ENCODE results near the gene HIVEP3. TPM values are rescaled to one million over a fixed set of nuclear protein-coding genes. Genes with fewer than 3 reads are reported as not detected.

HIVEP3 gene
- total RNA-seq, 1 experiment from 2014 or later: 1.4 TPM

- no peak overlapping the region for H3K9ac ChIP-seq (ENCODE audit: extremely low read depth, insufficient read length, low read length)
Measured at GRCh38 chr1:41716188-41717130, 202.3 kb downstream of the HIVEP3 start.

More at GRCh38 chr1:41716188-41717130, 202.3 kb downstream of the HIVEP3 start:
- TF ChIP-seq CTCF (conservative IDR thresholded peaks at IDR 0.05): no peak
- no peaks in the 10 kb centered on the region for H3K9me3 ChIP-seq (ENCODE audit: control insufficient read depth, low read depth, low read length)
- DNase-seq: no peak
- H2AK5ac ChIP-seq (ENCODE audit: insufficient read length, low read length): no peak overlapping the region
- H3K9me3 Mint-ChIP-seq: no peaks in the 10 kb centered on the region
- no peak overlapping the region for H3K18ac ChIP-seq (ENCODE audit: insufficient read length, low read depth, low read length)
- no peaks in the 10 kb centered on the region for H3K79me2 ChIP-seq (ENCODE audit: insufficient read depth, low read length)
- no peak overlapping the region for H2BK12ac ChIP-seq (ENCODE audit: insufficient read length, low read depth, low read length)
- no peaks in the 10 kb centered on the region for H3K23me2 ChIP-seq (ENCODE audit: insufficient read length, low read depth, low read length, poor library complexity, severe bottlenecking)
- H2BK20ac ChIP-seq (ENCODE audit: low read depth, low read length, poor library complexity, severe bottlenecking): no peak overlapping the region
- no peak overlapping the region for H3T11ph ChIP-seq (ENCODE audit: low read length)
- H3K56ac ChIP-seq (ENCODE audit: insufficient read length, low read depth, low read length): no peak overlapping the region
- no peak overlapping the region for H2BK15ac ChIP-seq (ENCODE audit: low read depth, low read length)
- H3K79me1 ChIP-seq (ENCODE audit: insufficient read depth, low read depth, low read length, poor library complexity, severe bottlenecking): no peaks in the 10 kb centered on the region
- no peaks in the 10 kb centered on the region; a peak in 1 of 7 replicates for H3K36me3 Mint-ChIP-seq (ENCODE audit: insufficient read depth in 1 of 3, low read depth in 3 of 3)
- H3K4me1 ChIP-seq (ENCODE audit: insufficient read depth, low read length): no peaks in the 10 kb centered on the region
- no peak overlapping the region for H3K27ac Mint-ChIP-seq
- H3K27me3 ChIP-seq (ENCODE audit: insufficient read depth, low read length): no peaks in the 10 kb centered on the region
- WGBS (ENCODE audit: extremely low coverage, insufficient read length, low lambda C conversion rate): no CpG with 5 or more reads among the region's 12 CpGs
- no peak overlapping the region for H3K4me3 Mint-ChIP-seq
- no peak overlapping the region for H3K4me2 ChIP-seq (ENCODE audit: insufficient read depth, insufficient read length, low read length)
- H4K5ac ChIP-seq (ENCODE audit: insufficient read length, low read depth, low read length): no peak overlapping the region
- no peak overlapping the region for H2AFZ ChIP-seq (ENCODE audit: low read length)
- H2BK5ac ChIP-seq (ENCODE audit: insufficient read length, low read length): no peak overlapping the region
- peaks cover 2% of the 10 kb centered on the region; the same call in 1 of the 2 replicates for H3K27me3 Mint-ChIP-seq (ENCODE audit: low read depth)
- no peak overlapping the region for H3K23ac ChIP-seq (ENCODE audit: insufficient read length, low read depth, low read length)
- H3K27ac ChIP-seq (ENCODE audit: insufficient read length, low read depth, low read length): no peak overlapping the region
- no peak overlapping the region for H4K8ac ChIP-seq (replicated peaks; ENCODE audit: insufficient read length, low read depth, low read length)
- H4K20me1 ChIP-seq (ENCODE audit: control insufficient read depth, insufficient read depth, insufficient read length): no peaks in the 10 kb centered on the region
- H4K91ac ChIP-seq (ENCODE audit: insufficient read length, low read depth, low read length): no peak overlapping the region
- peaks cover 16 to 22% of the 10 kb centered on the region in 2 experiments for H3K4me1 Mint-ChIP-seq
- no peak overlapping the region for H3K4ac ChIP-seq (ENCODE audit: low read depth, low read length)
- peak overlapping the region; percentile 60; the same call in 1 of the 2 replicates for H3K14ac ChIP-seq (ENCODE audit: insufficient read depth, low read length)
- H2BK120ac ChIP-seq (ENCODE audit: low read depth, low read length, poor library complexity, severe bottlenecking): no peak overlapping the region

Measured in H9 (cell line).